Stromal cell of bone marrow (primary cell): ENCODE results near the gene DRG2.

Experiments used
- DNase-seq: peaks from one replicate; pipeline ENCODE4 v3.0.0-alpha.2; 2012; ENCODE audit warnings: low read depth

The DRG2 gene

GRCh38 chr17:18087610-18088491 is at the start of gene DRG2:
DRG2 (plus strand) TSS chr17:18087948; CDS start chr17:18088024, 76 bp downstream.
- peak; percentile 82 for DNase-seq

GRCh38 chr17:18038149-18038850 is 49.4 kb upstream of the DRG2 start:
- DNase-seq = no peak

GRCh38 chr17:18038861-18039534 is 48.8 kb upstream of the DRG2 start, which contains the start of the genes ATPAF2 and GID4:
ATPAF2 (minus strand) TSS chr17:18039168; CDS start chr17:18039013, 155 bp downstream.
GID4 (plus strand) TSS chr17:18039408; CDS start chr17:18039465, 57 bp downstream.
- DNase-seq = peak; percentile 98

GRCh38 chr17:18039535-18040260 is 48.0 kb upstream of the DRG2 start:
- no peak for DNase-seq

- DNase-seq = no peak
Measured at GRCh38 chr17:18040261-18040858, 47.4 kb upstream of the DRG2 start.

GRCh38 chr17:18041776-18042175 is 46.0 kb upstream of the DRG2 start:
- DNase-seq = peak; percentile 71

GRCh38 chr17:18042983-18043382 is 44.8 kb upstream of the DRG2 start:
- no peak for DNase-seq

- DNase-seq = no peak
Measured at GRCh38 chr17:18043491-18043890, 44.3 kb upstream of the DRG2 start.

- no peak for DNase-seq
Measured at GRCh38 chr17:18044609-18045008, 43.1 kb upstream of the DRG2 start.

- DNase-seq = no peak
Measured at GRCh38 chr17:18045691-18046350, 41.9 kb upstream of the DRG2 start.

- no peak for DNase-seq
Measured at GRCh38 chr17:18055597-18055996, 32.2 kb upstream of the DRG2 start.

- no peak for DNase-seq
Measured at GRCh38 chr17:18056214-18056613, 31.5 kb upstream of the DRG2 start.

GRCh38 chr17:18059283-18059682 is 28.5 kb upstream of the DRG2 start:
- DNase-seq = no peak

- no peak for DNase-seq
Measured at GRCh38 chr17:18064053-18064452, 23.7 kb upstream of the DRG2 start.

GRCh38 chr17:18065546-18065945 is 22.2 kb upstream of the DRG2 start:
- no peak for DNase-seq

GRCh38 chr17:18066866-18067265 is 20.9 kb upstream of the DRG2 start:
- no peak for DNase-seq

GRCh38 chr17:18069101-18069500 is 18.6 kb upstream of the DRG2 start:
- no peak for DNase-seq

- peak; percentile 45 for DNase-seq
Measured at GRCh38 chr17:18070861-18071340, 16.8 kb upstream of the DRG2 start.

- DNase-seq = no peak
Measured at GRCh38 chr17:18071751-18072150, 16.0 kb upstream of the DRG2 start.

GRCh38 chr17:18074566-18075272 is 13.0 kb upstream of the DRG2 start:
- no peak for DNase-seq
